ENCODE measurements around the gene MRPS23. TPM values are rescaled to one million over a fixed set of nuclear protein-coding genes. Genes with fewer than 3 reads are reported as not detected.

MRPS23 gene
- total and polyA plus RNA-seq, 7 experiments from 2014 or later, result 13.0 to 42.8 (median 26.5) TPM

DNA sequence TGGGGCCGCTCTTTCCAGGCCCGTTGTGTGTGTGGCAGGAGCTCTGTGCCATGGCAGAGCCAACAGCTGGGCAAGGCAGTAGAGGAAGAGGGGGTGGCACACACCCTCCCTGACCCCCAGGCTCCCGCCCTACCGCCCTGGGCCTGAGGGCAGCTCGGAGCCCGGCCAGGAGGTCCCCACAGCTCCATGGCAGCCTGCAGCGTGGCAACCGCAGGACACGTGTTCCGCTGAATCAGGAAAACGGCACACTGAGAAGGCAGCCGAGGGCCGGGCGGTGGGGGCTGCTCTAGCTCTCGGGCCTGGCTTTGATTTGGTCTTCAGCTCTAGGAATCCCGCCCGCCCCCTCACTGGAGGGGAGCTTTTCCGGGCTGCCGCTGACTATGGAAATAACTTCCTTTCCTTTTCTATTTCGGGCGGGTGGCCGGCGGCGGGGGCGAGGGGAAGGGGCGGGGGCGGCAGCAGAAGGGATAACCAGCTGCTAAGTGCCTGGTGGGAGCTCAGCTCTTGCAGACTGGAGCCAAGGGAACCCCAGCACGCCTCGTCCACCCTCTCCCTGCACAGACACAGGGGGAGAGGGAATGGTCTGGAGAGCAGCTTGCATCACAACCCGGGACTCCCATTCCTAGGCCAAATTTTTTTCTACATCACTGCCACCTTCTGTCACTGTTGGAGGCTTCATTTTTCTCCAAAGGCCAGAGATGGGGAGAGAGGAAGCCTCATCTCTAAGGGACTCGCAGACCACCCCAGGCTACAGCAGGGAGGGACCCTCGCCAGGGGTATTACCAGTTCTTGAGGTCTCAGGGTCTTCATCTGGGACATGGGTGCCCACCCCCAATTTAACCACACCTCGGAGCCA lies 24.8 kb upstream of the MRPS23 start:
- Histone ChIP-seq H3K4me3 (ENCODE audit: low read length) (no peak overlapping the region), H3K4me1 (ENCODE audit: control insufficient read depth in 2 of 2, insufficient read depth in 2 of 2, low read length in 2 of 2) (peaks cover 0 to 19% of the 10 kb centered on the region in 2 donors)
- no peaks in the 10 kb centered on the region for H3K36me3 Mint-ChIP-seq

DNA sequence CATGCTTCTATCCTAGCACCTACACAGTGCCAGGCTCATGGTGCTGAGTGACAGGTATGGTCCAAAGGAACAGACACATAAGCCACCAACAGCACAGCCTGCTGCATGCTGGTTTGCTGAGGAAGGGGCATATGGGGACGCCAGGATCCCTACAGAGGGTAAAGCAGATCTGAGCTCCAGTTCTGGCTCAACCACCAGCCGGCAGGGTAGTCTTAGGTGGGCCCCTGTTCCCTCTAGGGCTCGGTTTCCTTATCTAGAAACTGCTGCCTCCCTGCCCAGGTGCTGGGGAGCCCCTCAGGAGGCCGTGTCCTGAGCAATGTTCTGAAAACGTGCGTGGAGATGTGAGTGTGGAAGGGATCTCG lies 24.2 kb upstream of the MRPS23 start:
- Mint-ChIP-seq H3K36me3 (no peaks in the 10 kb centered on the region), H3K27ac (no peak overlapping the region), H3K4me3 (peak overlapping the region; percentile 30 to 81 (median 65)), H3K27me3 (peaks cover 5 to 32% (median 14%) of the 10 kb centered on the region in 5 donors), H3K9me3 (no peaks in the 10 kb centered on the region), H3K4me1 (peaks cover 6 to 23% (median 20%) of the 10 kb centered on the region in 7 donors)
- Histone ChIP-seq H3K4me3 (ENCODE audit: low read length) (no peak overlapping the region), H3K4me1 (ENCODE audit: control insufficient read depth in 2 of 2, insufficient read depth in 2 of 2, low read length in 2 of 2) (peaks cover 0 to 19% of the 10 kb centered on the region in 2 donors), H3K9me3 (ENCODE audit: control insufficient read depth in 2 of 3, low read length in 3 of 3) (no peaks in the 10 kb centered on the region), H3K36me3 (ENCODE audit: control insufficient read depth in 2 of 3, insufficient read depth in 3 of 3, low read length in 3 of 3) (no peaks in the 10 kb centered on the region), H3K27me3 (ENCODE audit: control insufficient read depth in 2 of 2, insufficient read depth in 2 of 2, low read length in 2 of 2) (no peaks in the 10 kb centered on the region), H3K27ac (ENCODE audit: low read depth, low read length) (no peak overlapping the region)
- intact Hi-C loops (cut with micrococcal nuclease), result loop anchor here in 1 of 2 donors (1.0 kb wide), 1 partner anchor 24 kb away; the partner anchor contains the start of gene MRPS23
- no peak for DNase-seq
- ChIA-PET CTCF (interaction anchor here (0.9 kb wide), 1 partner anchor 40 kb away, joined by 3 read pairs; no protein-coding TSS in a partner anchor), POLR2A (interaction anchor here (0.6 kb wide), 1 partner anchor 15 kb away, joined by 3 read pairs; no protein-coding TSS in a partner anchor)
- ATAC-seq, result no peak

More for the DNA sequence above, 24.8 kb upstream of the MRPS23 start:
- H3K27ac Mint-ChIP-seq, result no peak overlapping the region
- H3K4me3 Mint-ChIP-seq, result peak overlapping the region in 9 of 10 donors; percentile 30 to 81 (median 65)
- H3K9me3 Mint-ChIP-seq, result no peaks in the 10 kb centered on the region
- H3K9me3 ChIP-seq (ENCODE audit: control insufficient read depth in 2 of 3, low read length in 3 of 3), result no peaks in the 10 kb centered on the region
- intact Hi-C loops (cut with micrococcal nuclease), result loop anchor here in 1 of 2 donors (1.0 kb wide), 1 partner anchor 24 kb away; the partner anchor contains the start of gene MRPS23
- no peaks in the 10 kb centered on the region for H3K36me3 ChIP-seq (ENCODE audit: control insufficient read depth in 2 of 3, insufficient read depth in 3 of 3, low read length in 3 of 3)
- ChIA-PET POLR2A (interaction anchor here (0.6 kb wide), 1 partner anchor 16 kb away, joined by 3 read pairs; no protein-coding TSS in a partner anchor), CTCF (interaction anchor here (0.7 to 0.9 kb wide), 2 partner anchors 40 to 74 kb away, joined by 3 read pairs; no protein-coding TSS in a partner anchor)
- H3K27ac ChIP-seq (ENCODE audit: low read depth, low read length), result no peak overlapping the region
- ATAC-seq (peak; percentile 74), DNase-seq (peak in 2 of 9 donors; percentile 13 to 20)
- no peaks in the 10 kb centered on the region for H3K27me3 ChIP-seq (ENCODE audit: control insufficient read depth in 2 of 2, insufficient read depth in 2 of 2, low read length in 2 of 2)
- H3K27me3 Mint-ChIP-seq, result peaks cover 5 to 37% (median 14%) of the 10 kb centered on the region in 5 donors
- H3K4me1 Mint-ChIP-seq, result peaks cover 6 to 27% (median 25%) of the 10 kb centered on the region in 7 donors

DNA sequence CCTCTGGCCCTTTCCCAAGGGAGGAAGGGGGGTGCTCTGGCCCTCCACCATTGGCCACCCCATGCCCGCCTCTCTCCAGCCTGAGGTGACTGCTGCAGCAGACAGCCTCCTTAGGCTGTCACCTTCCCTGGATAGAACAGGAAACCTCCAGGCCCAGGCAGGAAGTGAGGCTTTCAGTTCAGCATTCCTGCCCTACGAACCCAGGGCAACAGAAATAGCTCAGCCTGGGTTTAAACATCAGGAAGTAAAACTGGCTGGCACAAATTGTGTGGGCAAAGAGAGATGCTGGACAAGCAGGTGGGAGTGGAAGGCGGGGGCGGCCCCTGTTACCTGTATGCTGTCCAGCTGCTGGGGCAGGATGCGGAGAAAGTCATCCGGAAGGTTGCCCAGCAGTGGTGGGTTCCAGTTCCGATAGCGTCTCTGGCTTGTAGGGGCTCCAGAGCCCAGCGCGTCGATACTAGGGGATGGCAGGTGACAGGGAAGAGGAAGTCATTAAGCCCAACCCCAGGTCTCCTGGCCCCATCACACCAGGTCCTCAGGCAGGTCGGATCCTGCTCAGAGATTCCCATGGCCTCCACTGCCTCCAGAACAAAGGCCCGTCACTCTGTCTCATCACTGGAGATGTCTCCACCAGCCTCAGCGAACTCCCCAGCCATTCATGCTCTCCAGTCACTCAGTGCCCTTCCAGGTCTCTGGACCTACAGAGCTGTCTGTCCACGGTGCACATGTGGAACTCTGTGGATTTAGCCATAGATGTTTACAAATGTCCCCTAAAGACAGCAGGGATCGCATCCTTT lies 23.6 kb upstream of the MRPS23 start:
- DNase-seq, result no peak
- intact Hi-C loops (cut with micrococcal nuclease), result loop anchor here in 1 of 2 donors (1.0 kb wide), 1 partner anchor 23 kb away; the partner anchor contains the start of gene MRPS23
- Mint-ChIP-seq H3K36me3 (no peaks in the 10 kb centered on the region), H3K27ac (no peak overlapping the region), H3K4me3 (peak overlapping the region in 6 of 10 donors; percentile 51 to 81 (median 66)), H3K4me1 (peaks cover 6 to 23% (median 21%) of the 10 kb centered on the region in 7 donors), H3K27me3 (peaks cover 5 to 32% (median 14%) of the 10 kb centered on the region in 5 donors), H3K9me3 (no peaks in the 10 kb centered on the region)
- Histone ChIP-seq H3K4me3 (ENCODE audit: low read length) (no peak overlapping the region), H3K9me3 (ENCODE audit: control insufficient read depth in 2 of 3, low read length in 3 of 3) (no peaks in the 10 kb centered on the region), H3K27ac (ENCODE audit: low read depth, low read length) (no peak overlapping the region), H3K4me1 (ENCODE audit: control insufficient read depth in 2 of 2, insufficient read depth in 2 of 2, low read length in 2 of 2) (peaks cover 0 to 19% of the 10 kb centered on the region in 2 donors), H3K27me3 (ENCODE audit: control insufficient read depth in 2 of 2, insufficient read depth in 2 of 2, low read length in 2 of 2) (no peaks in the 10 kb centered on the region), H3K36me3 (ENCODE audit: control insufficient read depth in 2 of 3, insufficient read depth in 3 of 3, low read length in 3 of 3) (no peaks in the 10 kb centered on the region)
- ATAC-seq, result no peak
- CTCF ChIA-PET, result no interaction called here
- POLR2A ChIA-PET, result no interaction called here

DNA sequence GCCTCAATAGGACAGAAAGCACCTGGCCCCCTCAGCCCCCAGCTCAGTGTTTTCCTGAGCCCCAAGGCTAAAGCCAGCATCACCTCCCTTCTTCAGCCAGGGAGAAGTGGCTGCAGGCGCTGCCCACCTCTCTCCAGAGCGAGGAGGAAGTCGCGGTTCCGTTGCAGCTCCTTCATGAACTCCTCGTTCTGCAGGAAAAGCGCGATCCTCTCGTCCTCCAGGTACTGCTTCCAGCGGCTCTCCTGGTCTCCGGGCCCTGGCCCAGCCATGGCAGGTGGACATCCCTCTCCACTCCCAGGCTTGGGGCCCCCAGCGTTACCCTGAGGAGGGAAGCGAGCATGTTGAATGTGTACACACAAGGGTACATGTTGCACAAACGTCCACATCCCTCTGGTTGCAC lies 22.7 kb upstream of the MRPS23 start:
- Histone ChIP-seq H3K27me3 (ENCODE audit: control insufficient read depth in 2 of 2, insufficient read depth in 2 of 2, low read length in 2 of 2) (no peaks in the 10 kb centered on the region), H3K4me1 (ENCODE audit: control insufficient read depth in 2 of 2, insufficient read depth in 2 of 2, low read length in 2 of 2) (peaks cover 0 to 28% of the 10 kb centered on the region in 2 donors), H3K36me3 (ENCODE audit: control insufficient read depth in 2 of 3, insufficient read depth in 3 of 3, low read length in 3 of 3) (no peaks in the 10 kb centered on the region), H3K27ac (ENCODE audit: low read depth, low read length) (no peak overlapping the region), H3K4me3 (ENCODE audit: low read length) (no peak overlapping the region), H3K9me3 (ENCODE audit: control insufficient read depth in 2 of 3, low read length in 3 of 3) (no peaks in the 10 kb centered on the region)
- H3K27ac Mint-ChIP-seq, result no peak overlapping the region
- ATAC-seq (no peak), DNase-seq (no peak)
- H3K27me3 Mint-ChIP-seq, result peaks cover 5 to 28% (median 14%) of the 10 kb centered on the region in 5 donors
- ChIA-PET CTCF (no interaction called here), POLR2A (no interaction called here)
- H3K36me3 Mint-ChIP-seq, result no peaks in the 10 kb centered on the region
- H3K4me3 Mint-ChIP-seq, result no peak overlapping the region
- intact Hi-C loops (cut with micrococcal nuclease), result no loop called here
- H3K9me3 Mint-ChIP-seq, result no peaks in the 10 kb centered on the region
- peaks cover 13 to 30% (median 27%) of the 10 kb centered on the region in 7 donors for H3K4me1 Mint-ChIP-seq

DNA sequence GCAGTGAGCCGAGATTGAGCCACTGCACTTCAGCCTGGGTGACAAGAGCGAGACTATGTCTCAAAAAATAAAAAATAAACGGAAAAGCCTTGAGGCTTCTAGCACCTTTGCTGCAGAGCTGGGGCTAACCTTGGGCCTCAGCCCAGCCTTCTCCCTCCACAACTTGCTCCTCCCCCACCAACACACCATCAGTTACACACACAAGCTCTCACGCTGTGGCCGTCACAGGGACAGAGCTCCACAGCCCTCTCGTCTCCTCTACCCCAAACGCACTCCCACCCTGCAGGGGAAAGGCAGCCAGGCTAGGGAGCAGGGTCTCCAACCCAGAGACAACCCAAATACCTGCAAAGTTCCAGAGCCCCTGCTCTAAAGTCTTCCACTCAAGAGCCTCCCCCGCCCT lies 22.0 kb upstream of the MRPS23 start:
- no peak overlapping the region for H3K4me3 Mint-ChIP-seq
- H3K27ac Mint-ChIP-seq, result no peak overlapping the region
- Histone ChIP-seq H3K27ac (ENCODE audit: low read depth, low read length) (no peak overlapping the region), H3K4me1 (ENCODE audit: control insufficient read depth in 2 of 2, insufficient read depth in 2 of 2, low read length in 2 of 2) (peaks cover 0 to 29% of the 10 kb centered on the region in 2 donors), H3K36me3 (ENCODE audit: control insufficient read depth in 2 of 3, insufficient read depth in 3 of 3, low read length in 3 of 3) (no peaks in the 10 kb centered on the region), H3K4me3 (ENCODE audit: low read length) (no peak overlapping the region), H3K9me3 (ENCODE audit: control insufficient read depth in 2 of 3, low read length in 3 of 3) (no peaks in the 10 kb centered on the region), H3K27me3 (ENCODE audit: control insufficient read depth in 2 of 2, insufficient read depth in 2 of 2, low read length in 2 of 2) (no peaks in the 10 kb centered on the region)
- ATAC-seq (no peak), DNase-seq (no peak)
- CTCF ChIA-PET, result no interaction called here
- no peaks in the 10 kb centered on the region for H3K36me3 Mint-ChIP-seq
- POLR2A ChIA-PET, result no interaction called here
- H3K4me1 Mint-ChIP-seq, result peaks cover 17 to 34% (median 29%) of the 10 kb centered on the region in 7 donors
- intact Hi-C loops (cut with micrococcal nuclease), result no loop called here
- H3K9me3 Mint-ChIP-seq, result no peaks in the 10 kb centered on the region
- peaks cover 5 to 28% (median 14%) of the 10 kb centered on the region in 5 donors for H3K27me3 Mint-ChIP-seq

DNA sequence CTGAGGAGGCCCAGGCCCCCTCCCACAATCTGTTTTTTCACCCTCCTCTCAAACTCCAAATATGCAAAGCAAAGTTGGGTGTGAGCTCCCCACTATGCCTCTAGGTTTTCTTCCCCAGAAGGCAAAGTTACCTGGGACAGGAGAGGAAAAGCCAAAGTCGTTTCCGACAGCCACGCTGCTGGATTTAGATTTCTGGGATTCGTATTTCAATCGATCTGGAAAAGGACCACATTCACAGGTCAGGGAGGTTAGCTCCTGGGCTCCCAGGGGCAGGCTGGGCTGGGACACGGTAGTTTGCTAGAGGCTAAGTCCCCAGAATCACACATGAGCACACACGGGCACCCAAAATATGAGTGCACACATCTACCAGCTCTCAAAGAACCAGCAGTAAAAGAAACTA lies 21.3 kb upstream of the MRPS23 start:
- H3K4me3 Mint-ChIP-seq, result no peak overlapping the region
- CTCF ChIA-PET, result no interaction called here
- Histone ChIP-seq H3K4me3 (ENCODE audit: low read length) (no peak overlapping the region), H3K36me3 (ENCODE audit: control insufficient read depth in 2 of 3, insufficient read depth in 3 of 3, low read length in 3 of 3) (no peaks in the 10 kb centered on the region), H3K9me3 (ENCODE audit: control insufficient read depth in 2 of 3, low read length in 3 of 3) (no peaks in the 10 kb centered on the region), H3K27ac (ENCODE audit: low read depth, low read length) (no peak overlapping the region), H3K27me3 (ENCODE audit: control insufficient read depth in 2 of 2, insufficient read depth in 2 of 2, low read length in 2 of 2) (no peaks in the 10 kb centered on the region), H3K4me1 (ENCODE audit: control insufficient read depth in 2 of 2, insufficient read depth in 2 of 2, low read length in 2 of 2) (peaks cover 0 to 29% of the 10 kb centered on the region in 2 donors)
- intact Hi-C loops (cut with micrococcal nuclease), result no loop called here
- H3K36me3 Mint-ChIP-seq, result no peaks in the 10 kb centered on the region
- no peak for ATAC-seq
- peaks cover 12 to 33% (median 26%) of the 10 kb centered on the region in 7 donors for H3K4me1 Mint-ChIP-seq
- DNase-seq, result no peak
- peaks cover 5 to 25% (median 14%) of the 10 kb centered on the region in 5 donors for H3K27me3 Mint-ChIP-seq
- no peak overlapping the region for H3K27ac Mint-ChIP-seq
- no peaks in the 10 kb centered on the region for H3K9me3 Mint-ChIP-seq
- POLR2A ChIA-PET, result no interaction called here
